GM04504 (cell line): Measurements from ENCODE around the gene HSF5.
"Not testable (repeated sequence)": the region's sequence is repeated elsewhere in the genome, so short reads cannot be mapped to it uniquely, and the experiment has no call there.

ENCODE experiments used
- DNase-seq: peaks from one replicate; pipeline ENCODE4 v3.0.0-alpha.2; 2012; ENCODE audit warnings: low read depth

Gene HSF5

GRCh38 chr17:58516644-58517377, 28.6 kb upstream of the HSF5 start:
- no peak for DNase-seq

- no peak for DNase-seq
Observed at GRCh38 chr17:58515286-58515685, 27.1 kb upstream of the HSF5 start.

GRCh38 chr17:58514770-58515157, 26.6 kb upstream of the HSF5 start:
- no peak for DNase-seq

DNA sequence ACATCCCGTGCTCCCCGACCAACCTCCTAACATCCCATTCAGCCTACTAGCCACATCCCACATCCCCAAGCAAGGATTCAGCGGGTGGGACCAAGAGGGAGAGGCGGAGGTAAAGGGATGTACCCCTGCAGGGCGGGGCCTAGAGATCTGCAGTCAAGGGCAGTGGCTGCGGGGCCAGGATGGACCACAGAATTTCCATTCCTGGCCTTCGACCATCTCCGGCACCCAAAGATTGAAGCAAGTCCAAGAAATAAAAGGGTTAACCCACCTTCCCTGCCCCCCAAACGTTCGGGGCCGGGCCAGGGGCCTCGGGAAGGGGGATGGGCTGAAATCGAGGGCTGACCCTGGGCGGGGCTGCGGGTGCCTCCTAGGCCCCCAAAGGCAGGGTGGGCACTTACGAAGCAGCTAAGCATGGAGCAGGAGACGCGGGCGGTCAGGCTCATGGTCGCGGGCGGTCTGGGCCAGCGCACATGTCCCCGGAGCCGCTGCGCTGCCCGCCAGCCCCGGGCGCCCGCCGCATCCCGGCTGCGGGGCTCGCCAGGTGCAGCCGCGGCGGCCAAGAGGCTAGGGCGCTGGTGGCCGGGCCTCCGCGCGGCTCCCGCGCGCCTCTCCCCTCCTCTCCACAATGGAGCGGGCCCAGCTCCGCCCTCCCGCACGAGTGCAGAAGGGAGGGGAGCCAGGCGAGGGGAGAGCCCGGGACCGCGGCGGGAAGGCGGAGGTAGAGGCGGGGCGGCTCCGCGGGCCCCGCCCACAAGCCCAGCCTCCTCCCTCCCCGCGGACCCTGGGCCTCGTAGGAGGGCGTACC, 26.0 kb upstream of the HSF5 start, which contains the start of gene MTMR4:
Gene MTMR4 (minus strand): TSS at position 674 of the 805 bp plus-strand sequence. CDS start 231 bp downstream, at position 443.
- DNase-seq: peak; percentile 36

DNA sequence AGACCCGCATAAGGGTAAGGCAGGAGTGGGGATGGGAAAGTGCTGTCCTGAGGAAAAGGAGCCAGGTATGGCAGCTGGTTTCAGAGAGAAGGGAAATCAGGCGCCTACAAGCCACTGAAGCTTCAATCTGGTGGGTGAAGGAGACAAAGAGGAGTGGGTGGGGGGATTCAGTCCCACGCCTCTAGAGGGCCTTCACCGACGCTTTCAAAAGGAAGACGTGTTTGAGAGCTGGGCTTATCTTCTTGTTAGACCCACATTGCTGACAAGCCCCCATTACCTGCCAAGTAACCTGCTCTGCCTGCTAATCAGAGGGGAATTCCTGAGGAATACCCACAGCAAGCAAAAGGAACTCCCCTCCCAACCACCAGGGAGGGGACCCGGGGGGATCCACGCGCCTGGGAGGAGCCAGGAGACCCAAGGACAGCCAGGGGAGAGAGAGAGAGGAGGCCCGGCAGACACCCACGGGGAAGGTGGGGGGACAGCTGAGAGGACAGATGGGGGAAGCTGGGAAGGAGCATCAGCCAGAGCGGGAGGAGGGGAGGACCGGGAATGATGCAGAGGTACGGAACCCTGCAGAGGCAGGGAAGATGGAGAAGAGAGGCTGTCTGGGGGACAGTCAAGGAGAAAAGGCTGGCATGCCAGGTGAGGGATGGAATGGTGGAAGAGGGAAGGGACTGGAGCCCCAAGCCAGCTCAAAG, 25.2 kb upstream of the HSF5 start:
- no peak for DNase-seq

GRCh38 chr17:58510075-58510474, 21.9 kb upstream of the HSF5 start:
- no peak for DNase-seq

GRCh38 chr17:58508341-58509067, 20.3 kb upstream of the HSF5 start:
- no peak for DNase-seq

GRCh38 chr17:58507123-58507634, 19.0 kb upstream of the HSF5 start:
- no peak for DNase-seq

- DNase-seq: no peak
Observed at GRCh38 chr17:58506354-58507080, 18.3 kb upstream of the HSF5 start.

DNA sequence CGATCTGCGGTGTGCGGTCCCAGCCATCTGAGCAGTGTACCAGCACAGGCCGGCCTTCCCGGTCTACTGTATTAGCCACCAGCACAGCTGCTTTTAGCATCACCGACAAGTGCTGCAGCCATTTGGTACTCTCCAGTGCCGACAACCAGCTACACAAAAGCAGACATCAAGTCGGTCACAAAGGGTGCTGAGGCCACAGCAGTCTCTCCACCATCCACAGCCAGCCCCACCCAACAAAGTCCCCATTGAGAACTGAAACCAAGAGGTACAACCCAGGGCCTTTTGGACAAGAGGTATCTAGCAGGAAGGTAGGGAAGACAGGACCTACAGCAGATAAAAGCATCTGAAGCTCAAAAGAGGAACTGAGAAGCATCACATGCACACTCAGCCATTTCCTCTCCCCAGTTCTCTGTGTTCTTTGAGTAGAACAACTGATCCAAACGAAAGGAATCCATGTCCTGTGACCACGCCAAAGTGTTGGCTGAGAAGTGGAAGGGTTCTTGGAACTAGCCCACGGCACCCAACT, 16.7 kb upstream of the HSF5 start:
- DNase-seq: no peak

DNA sequence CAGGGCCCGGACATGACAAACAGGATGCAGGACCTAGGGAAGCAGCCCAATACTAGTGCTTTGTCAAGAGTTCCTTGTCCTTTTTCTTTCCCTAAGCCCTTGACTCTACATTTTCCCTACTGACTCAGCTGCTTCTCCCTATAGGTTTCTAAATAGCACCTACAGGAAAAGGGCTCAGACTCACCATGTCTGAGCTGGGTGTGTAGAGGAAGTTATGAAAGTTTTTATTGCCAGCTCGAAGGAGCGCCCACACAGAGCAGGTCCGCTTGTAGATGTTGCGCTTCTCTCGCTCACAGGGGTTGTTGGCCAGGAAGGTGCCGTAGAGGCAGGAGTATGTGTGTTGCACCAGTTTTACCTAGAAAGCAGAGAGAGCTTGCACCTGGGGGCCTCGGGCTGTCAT, 15.7 kb upstream of the HSF5 start:
- DNase-seq: no peak

DNA sequence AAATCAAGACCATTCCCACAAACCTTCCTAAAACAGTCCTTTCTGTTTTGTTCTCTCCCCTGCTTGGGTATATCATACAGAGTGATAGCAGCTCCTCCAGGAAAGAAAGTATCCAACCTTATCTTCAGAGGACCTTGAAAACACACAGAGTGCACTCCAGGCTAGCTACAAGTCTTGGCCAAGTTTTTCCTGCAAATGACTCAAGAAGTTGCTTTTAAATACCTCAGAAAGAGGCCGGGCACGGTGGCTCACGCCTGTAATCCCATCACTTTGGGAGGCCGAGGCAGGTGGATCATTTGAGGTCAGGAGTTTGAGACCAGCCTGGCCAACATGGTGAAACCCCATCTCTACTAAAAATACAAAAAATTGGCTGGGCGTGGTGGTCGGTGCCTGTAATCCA, 14.9 kb upstream of the HSF5 start:
- not testable (repeated sequence) for DNase-seq

DNA sequence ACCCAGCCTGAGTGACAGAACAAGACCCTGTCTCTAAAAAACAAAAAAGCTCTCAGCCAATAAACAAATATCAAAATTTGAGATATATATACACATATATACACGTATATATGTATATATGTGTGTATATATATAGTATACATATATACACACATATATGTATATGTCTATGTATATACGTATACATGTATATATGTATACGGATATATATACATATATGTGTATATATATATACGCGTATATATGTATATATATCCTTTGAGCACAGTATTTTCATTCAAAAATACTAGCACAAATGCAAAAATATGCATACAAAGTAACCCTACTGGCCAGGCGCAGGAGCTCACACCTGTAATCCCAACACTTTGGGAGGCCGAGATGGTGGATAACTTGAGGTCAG, 13.2 kb upstream of the HSF5 start:
- DNase-seq: no peak

DNA sequence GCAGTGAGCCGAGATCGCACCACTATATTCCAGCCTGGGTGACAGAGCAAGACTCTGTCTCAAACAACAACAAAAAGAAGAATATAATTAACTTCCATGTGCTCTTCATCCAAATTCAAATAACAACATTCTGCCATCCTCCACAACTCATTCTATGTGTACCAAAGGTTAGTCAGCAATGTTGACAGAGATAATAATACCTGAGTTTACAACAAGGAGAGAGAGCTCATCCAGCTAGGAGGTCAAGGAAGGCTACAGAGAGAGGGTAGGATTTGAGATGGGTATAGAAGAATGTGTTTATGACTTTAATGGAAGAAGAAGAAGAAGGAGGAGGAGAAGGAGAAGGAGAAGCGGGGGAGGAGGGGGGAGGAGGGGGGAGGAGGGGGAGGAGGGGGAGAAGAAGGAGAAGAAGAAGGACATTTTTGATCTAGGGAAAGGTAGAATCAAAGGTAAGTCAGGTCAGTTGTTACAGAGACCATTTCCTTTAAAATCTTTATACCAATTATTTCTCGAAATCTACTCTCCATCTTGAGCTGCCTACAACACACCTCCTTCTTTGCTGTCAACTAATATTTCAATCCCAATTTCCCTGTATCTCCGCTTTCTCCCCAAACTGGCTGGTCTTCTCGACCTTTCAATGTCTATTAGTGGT, 10.1 kb upstream of the HSF5 start:
- no peak for DNase-seq

- no peak for DNase-seq
Observed at GRCh38 chr17:58493506-58493905, 5.3 kb upstream of the HSF5 start.

GRCh38 chr17:58492238-58493121, 4.3 kb upstream of the HSF5 start:
- no peak for DNase-seq

GRCh38 chr17:58491510-58492045, 3.4 kb upstream of the HSF5 start:
- no peak for DNase-seq

DNA sequence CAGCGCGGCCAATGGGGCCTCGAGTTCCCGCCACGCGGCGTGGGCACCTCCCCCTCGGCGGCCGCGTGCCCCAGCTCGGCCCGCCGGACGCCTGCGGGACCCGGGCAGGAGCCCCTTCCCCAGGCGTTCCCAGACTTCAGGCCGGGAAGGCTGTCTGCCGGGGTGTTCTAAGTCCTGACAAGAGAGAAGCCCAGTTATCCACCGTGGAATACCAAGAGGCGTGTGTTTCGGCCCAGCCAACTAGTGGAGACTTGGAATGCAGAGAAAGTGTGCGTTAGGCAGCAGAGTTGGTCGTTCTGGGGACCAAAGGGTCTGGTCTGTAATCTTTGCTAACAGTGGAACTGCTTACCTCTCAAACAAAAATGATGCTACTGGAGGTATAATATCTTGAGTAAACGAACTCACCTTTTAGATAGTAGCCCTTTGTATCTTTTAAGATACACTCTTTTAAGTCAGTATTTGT, 251 bp upstream of the HSF5 start:
- no peak for DNase-seq

DNA sequence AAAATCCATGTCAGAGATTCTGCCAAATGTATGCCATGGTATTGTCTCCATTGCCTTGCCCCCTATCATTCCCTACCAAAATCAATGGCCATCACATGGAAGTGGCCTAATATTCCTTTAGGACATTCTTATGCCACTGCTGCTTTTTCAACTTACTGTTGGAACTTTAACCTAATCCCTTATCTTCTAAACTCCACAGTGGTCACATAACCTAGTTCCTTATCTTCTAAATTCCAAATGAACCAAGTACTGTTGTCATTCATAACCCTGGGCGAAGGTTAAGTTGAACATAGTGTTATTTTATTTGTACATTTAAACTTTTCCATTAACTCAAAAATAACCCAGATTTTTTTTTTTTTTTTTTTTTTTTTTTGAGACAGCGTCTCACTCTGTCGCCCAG, 3.6 kb downstream of the HSF5 start:
- no peak for DNase-seq
